IPS DF 4.7 (cell line): ENCODE results near the gene MAD2L1BP.
"Not testable (repeated sequence)": the region's sequence is repeated elsewhere in the genome, so short reads cannot be mapped to it uniquely, and the experiment has no call there.

Experiments
- DNase-seq: peaks from one replicate; pipeline ENCODE4 v3.0.0-alpha.2; 2013; ENCODE audit warnings: low spot score; ENCODE audit errors: extremely low read depth

Gene MAD2L1BP, protein sequence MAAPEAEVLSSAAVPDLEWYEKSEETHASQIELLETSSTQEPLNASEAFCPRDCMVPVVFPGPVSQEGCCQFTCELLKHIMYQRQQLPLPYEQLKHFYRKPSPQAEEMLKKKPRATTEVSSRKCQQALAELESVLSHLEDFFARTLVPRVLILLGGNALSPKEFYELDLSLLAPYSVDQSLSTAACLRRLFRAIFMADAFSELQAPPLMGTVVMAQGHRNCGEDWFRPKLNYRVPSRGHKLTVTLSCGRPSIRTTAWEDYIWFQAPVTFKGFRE

DNA sequence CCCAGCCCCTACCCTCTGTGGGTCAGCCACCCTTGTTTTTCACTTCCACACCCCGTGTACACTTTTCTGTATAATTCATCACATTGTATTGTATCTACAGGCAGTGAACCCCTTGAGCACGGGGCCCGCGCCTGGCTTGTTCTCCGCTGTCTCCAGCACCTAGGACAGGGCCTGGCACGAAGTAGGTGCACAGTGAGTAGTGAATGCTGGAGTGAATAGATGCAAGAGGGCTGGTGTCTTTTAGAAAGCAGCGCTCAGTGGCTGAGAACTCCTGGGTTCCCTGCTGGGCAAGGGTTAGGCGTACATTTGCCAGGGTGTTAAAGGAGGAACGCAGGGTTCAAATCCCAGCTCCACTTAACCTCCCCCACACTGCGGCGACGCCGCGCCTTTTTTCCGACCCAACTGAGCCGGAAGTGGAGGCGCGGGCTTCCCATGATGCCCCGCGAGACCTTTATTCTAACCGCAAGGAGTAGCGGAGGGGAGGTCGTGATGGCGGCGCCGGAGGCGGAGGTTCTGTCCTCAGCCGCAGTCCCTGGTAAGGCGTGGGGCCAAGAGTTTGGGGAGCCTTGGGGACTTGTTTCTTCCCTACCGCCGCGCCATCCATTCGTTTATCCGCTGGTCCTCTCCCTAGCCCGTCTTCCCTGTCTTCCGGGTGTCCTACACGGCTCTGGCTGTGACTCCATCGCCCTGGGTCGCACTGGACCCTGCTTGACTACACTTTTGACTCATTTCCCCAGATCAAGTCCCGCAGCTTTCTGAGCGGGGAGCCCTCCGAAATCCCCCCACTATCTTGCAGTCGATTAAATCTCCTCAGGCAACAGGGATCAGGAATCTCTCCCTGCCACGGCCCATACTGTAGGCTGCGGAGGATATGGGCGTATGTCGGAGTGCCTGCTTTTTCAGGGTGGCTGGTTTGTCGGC is at the start of gene MAD2L1BP:
MAD2L1BP (plus strand) TSS at position 454 of the 921 bp plus-strand sequence; CDS start at position 490, 36 bp downstream.
- DNase-seq: no peak

GRCh38 chr6:43588194-43588593 is 47.4 kb upstream of the MAD2L1BP start:
- no peak for DNase-seq

DNA sequence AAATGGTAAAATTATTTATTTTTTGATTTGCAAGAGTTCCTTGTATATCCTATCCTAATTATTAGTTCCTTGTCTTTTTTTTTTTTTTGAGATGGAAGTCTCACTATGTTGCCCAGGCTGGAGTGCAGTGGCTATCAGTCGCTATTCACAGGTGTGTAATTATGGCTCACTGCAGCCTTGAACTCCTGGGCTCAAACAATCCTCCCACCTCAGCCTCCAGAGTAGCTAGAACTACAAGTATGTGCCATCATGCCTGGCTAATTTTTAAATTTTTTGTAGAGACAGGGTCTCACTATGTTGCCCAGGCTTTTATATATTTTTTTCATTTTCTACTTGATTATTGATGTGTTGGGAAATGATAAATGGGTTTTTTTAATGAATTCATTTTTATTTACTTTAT is 46.1 kb upstream of the MAD2L1BP start:
- not testable (repeated sequence) for DNase-seq

GRCh38 chr6:43593938-43594337 is 41.7 kb upstream of the MAD2L1BP start:
- DNase-seq: no peak

DNA sequence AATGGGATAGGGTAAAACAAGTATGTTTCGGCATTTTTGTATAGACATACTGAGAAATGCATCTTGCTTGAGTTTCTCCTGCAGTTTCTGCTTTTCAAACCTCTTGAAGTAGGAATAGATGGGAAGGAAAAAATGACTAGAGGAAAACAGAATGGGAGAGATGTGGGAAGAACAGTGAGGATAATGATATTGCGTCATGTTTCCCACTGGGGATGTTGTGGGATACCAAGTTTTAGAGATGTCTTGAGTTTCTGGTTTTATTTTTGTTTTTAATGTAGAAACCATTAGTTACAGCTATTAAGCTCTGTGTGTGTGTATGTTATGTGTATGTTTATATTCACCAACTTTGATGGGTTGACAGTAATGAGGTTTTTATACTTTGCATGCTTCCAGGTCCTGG is 35.0 kb upstream of the MAD2L1BP start:
- DNase-seq: no peak

DNA sequence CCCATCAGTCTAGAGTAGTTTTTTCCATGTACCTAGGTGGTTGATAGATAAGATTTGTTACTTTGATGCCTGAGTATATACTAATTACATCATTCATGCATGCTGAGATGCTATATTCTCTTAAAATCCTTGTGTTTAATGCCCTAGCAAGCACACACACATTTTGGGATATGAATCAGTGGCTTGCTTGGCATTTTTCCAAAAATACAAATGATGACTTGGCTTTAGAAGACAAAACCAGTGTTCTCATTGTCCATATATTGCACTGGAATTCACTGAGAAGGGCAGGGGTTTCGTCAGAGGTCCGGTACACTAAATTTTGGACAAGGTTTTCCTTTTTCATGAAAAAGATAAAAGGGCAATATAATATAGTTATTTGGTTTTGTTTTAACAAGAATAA is 31.5 kb upstream of the MAD2L1BP start:
- DNase-seq: no peak

DNA sequence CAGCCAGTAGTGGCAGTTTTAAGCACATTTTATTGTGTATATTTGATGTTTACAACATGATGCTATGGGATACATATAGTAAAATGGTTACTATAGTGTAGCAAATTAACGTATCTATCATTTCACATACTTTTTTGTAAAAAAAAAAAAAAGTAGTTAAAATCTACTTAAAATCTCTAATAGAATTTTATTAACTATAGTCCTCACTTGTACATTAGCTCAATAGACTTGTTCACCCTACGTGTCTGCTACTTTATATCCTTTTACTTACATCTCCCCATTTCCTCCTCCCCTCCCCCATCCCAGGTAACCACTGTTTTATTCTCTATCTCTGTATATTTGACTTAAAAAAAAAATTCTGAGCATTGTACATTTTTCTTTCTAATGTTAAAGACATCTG is 29.6 kb upstream of the MAD2L1BP start:
- no peak for DNase-seq

DNA sequence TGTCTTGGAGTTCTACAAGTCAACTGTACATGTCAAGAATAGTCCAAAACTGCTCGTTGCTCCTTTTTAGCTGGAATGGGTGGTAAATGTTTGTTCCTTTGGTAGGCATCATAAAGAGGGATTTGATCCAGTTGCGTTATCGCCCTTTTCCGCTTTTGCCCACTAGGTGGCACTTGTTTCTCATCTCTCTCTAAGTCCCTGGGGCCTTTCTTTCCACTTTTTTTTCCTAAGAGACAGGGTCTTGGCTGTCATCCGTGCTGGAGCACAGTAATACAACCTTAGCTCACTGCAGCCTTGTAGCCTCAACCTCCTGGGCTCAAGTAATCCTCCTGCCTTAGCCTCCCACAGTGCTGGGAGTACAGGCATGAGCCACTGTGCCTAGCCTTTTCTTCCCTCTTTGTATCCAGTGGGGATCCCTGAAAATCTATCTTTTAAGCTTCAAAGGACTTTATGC is 27.3 kb upstream of the MAD2L1BP start:
- peak; percentile 74 for DNase-seq

DNA sequence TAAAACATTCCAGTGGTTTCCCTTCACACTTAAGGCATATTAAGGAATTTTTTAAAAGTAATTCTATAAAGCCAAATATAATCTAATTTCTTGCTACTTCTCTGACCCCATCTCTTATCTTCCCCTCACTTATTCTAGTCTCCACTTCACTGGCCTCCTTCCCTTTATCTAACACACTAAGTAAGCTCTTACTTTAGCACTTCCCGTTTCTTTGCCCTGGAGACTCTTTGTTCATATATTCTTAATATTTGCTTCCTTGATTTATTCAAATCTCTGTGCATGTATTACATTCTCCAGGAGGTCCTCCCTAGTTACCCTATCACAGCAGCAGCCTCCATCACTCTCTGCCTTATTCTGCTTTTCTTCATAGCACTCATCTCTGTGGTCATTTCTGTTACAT is 26.8 kb upstream of the MAD2L1BP start:
- no peak for DNase-seq

GRCh38 chr6:43609402-43609801 is 26.2 kb upstream of the MAD2L1BP start:
- DNase-seq: no peak

DNA sequence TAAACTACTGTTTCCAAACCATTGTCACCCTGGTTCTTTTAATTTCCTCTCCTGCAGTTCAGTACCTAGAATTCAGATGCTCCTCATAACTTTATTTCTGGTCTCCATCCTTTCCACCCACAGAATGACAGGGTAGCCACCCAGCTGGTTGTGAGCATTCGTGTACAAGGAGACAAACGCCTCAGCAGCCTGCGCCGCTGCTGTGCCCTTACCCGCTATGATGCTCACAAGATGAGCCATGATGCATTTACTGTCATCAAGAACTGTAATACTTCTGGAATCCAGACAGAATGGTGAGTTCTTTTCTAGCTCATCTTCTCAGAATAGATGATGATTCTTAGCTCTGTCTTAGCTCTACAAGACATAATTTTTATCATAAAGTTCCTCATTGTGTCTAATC is 25.2 kb upstream of the MAD2L1BP start:
- DNase-seq: no peak

GRCh38 chr6:43613721-43614395 is 21.8 kb upstream of the MAD2L1BP start:
- no peak for DNase-seq

DNA sequence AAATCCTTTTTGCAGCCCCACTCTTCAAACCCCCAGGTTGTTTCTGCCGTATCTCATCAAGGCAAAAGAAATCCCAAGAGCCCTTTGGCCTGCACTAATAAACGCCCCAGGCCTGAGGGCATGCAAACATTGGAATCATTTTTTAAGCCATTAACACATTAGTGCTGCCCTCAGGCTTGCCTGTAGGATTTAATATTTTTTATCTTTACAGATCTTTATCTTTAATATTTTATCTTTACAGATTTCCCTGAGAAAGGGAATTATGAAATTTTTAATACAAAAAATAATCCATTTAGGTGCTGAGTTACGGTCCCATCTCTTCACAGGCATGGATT is 21.3 kb upstream of the MAD2L1BP start:
- DNase-seq: no peak

DNA sequence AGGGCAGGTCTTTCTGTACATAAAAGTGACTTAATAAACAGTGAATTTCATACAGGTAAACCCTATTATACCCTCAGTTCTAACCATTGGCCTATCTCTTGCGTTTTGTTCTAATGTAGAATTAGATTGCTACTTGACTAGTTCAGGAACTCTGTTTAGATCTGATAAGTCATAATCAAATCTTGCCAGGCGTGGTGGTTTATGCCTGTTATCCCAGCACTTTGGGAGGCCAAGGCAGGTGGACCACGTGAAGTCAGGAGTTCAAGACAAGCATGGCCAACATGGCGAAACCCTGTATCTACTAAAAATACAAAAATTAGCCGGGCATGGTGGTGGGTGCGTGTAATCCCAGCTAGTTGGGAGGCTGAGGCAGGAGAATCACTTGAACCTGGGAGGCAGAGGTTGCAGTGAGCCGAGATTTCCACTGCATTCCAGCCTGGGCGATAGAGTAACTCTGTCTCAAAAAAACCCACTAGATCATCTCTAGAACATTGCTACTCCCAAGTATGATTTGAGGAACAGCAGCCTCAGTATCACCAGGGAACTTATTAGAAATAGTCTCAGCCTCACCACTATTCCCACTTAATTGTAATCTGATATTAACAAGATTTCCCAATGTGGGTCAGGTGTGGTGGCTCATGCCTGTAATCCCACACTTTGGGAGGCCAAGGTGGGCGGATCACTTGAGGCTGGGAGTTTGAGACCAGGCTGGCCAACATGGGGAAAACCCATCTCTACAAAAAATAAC is 18.7 kb upstream of the MAD2L1BP start:
- DNase-seq: no peak

DNA sequence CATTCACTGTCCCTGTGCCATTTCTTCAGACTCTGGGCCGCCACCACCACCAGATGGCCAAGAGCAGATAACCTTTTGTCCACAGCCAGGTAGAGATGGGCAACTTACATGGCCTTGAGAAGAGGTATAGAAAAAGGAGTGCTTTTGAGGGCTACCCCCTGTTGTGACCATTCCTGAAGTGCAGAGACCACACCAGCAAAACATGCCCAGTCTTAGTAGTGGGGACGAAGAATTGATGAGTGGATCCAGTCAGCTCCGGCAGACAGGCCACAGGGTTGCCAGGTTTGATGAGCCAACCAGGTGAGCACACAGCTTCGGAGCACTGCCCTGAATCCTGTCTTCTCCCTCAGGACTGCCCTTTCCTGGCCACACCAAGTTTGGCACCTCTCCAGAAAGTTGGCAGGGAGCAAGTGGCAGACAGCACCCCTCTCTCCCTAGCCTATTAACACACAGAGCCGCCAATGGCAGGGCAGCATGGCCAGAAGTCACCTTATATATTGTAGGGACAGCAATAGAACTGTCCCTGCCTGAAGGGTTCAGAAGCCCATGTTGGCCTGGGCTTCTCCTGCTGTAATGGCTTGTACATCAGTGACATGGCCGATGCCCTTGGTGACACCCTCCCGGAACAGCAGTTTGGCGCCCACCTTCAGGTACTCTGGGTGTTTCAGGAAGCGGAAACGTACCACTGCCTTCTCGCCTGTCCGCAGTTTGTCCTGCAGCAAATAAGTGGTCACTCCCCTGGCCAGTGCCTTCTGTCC is 14.4 kb upstream of the MAD2L1BP start:
- DNase-seq: no peak

DNA sequence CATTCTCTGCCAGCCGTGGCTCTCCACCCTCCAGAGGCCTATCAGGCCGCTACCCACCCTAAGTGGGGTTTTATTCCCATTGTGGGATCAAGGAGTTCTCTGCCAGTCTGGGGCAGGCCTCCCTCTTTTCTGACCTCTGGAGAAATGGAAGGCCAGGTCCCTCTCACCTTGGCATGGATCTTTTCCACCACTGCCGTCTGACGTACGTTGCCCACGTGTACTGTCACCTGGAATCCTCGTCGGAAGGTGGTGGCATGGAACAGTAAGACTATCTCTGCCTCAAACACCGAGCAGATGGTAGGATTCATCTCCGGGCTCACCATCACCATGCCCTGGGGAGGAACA is 13.8 kb upstream of the MAD2L1BP start:
- DNase-seq: no peak

GRCh38 chr6:43622541-43622940 is 13.1 kb upstream of the MAD2L1BP start:
- DNase-seq: no peak

- no peak for DNase-seq
Observed at GRCh38 chr6:43623880-43624785, 11.5 kb upstream of the MAD2L1BP start.

DNA sequence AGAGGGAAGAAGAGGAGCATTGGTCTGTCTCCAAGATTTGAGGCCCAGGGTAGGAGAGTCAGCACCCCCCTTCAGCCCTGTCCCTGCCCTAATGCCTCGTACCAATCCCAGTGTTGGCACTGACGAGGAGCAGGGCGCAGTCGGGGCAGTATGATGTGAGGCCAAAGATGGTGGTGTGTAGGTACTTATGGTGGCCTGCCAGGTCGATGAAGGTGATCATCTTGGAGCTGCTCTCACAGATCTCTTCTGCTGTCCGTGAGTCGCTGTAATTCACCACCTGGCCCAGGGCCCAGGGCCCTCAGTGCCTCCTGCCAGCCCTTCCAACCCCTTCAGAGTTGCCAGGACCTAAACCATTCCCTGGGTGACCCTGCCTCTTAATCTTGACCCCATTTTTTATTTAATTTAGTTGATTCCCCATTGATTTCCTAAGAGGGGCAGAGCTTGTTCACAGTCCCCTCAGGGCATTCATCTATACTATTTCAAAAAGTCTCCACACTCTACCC is 10.8 kb upstream of the MAD2L1BP start:
- DNase-seq: no peak
